Fibroblast of pulmonary artery (primary cell): ENCODE data around the gene C12orf57.

ENCODE experiments used
- DNase-seq: peaks from one replicate; pipeline ENCODE4 v3.0.0-alpha.2; 2010; ENCODE audit warnings: low read depth
- H3K4me3 ChIP-seq: replicated peaks from 2 replicates; pipeline ENCODE4 v1.5.1; 2011; ENCODE audit warnings: low read depth, mild to moderate bottlenecking, control low read depth, low read length, moderate library complexity
- TF ChIP-seq, protein P1 (sequence below): IDR thresholded peaks from 2 replicates; pipeline ENCODE4 v1.5.1; 2011; ENCODE audit warnings: mild to moderate bottlenecking, control low read depth, low read length, inconsistent platforms; ENCODE audit errors: missing control alignments

The C12orf57 gene

DNA sequence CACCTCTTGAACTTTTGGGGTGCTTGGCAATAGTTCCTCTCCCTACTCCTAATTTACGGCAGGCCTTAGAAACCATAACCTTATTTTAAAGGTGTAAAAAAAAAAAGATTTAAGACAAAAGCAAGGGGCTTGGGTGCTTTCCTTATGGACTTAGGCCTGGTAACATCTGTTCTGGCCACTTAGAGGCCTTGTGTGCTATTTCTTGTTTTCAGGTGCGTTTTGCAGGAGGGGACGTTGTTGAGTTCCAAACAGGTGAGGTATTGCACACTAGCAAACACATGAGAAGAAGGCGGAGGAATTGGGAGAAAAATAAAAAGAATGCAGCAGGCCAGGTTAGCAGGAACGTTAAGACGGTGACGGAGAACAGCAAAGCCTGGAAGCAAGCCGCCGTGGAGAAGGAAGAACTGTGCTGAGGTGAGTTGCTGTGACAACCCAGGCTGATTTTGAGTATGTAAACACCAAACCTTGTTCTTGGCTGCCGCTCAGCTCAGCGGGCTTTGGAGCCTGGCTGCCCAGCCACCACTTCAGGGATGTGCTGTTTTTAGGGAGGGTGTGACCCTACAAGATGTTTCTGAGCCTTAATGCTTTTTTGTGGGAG is 44.2 kb downstream of the C12orf57 start:
- TF ChIP-seq, protein P1, sequence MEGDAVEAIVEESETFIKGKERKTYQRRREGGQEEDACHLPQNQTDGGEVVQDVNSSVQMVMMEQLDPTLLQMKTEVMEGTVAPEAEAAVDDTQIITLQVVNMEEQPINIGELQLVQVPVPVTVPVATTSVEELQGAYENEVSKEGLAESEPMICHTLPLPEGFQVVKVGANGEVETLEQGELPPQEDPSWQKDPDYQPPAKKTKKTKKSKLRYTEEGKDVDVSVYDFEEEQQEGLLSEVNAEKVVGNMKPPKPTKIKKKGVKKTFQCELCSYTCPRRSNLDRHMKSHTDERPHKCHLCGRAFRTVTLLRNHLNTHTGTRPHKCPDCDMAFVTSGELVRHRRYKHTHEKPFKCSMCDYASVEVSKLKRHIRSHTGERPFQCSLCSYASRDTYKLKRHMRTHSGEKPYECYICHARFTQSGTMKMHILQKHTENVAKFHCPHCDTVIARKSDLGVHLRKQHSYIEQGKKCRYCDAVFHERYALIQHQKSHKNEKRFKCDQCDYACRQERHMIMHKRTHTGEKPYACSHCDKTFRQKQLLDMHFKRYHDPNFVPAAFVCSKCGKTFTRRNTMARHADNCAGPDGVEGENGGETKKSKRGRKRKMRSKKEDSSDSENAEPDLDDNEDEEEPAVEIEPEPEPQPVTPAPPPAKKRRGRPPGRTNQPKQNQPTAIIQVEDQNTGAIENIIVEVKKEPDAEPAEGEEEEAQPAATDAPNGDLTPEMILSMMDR: no peak
- no peak overlapping the region for H3K4me3 ChIP-seq
- DNase-seq: no peak
